DND-41 (cell line): ENCODE results near the gene INKA1.
"Not testable (repeated sequence)": the region's sequence is repeated elsewhere in the genome, so short reads cannot be mapped to it uniquely, and the experiment has no call there.

Experiments
- ATAC-seq: fragments of 200-7000 bp; cut with Tn5 transposase; 3 replicates; pipeline ENCODE4 v1.9.1; 2021; ENCODE audit warnings: low read depth; ENCODE audit not compliant: insufficient read depth
- DNase-seq: peaks from one replicate; pipeline ENCODE4 v3.0.0-alpha.2; 2020
- H2AFZ ChIP-seq: 2 replicates; pipeline ENCODE4 v1.6.0; 2012; ENCODE audit warnings: low read depth, low read length
- H3K27ac ChIP-seq: 2 replicates; pipeline ENCODE4 v1.5.1; 2012; ENCODE audit warnings: low read length, inconsistent platforms
- H3K27me3 ChIP-seq: fragments of 200-600 bp; sonication (generic); 2 replicates; pipeline ENCODE4 v1.6.0; 2012; ENCODE audit warnings: low read length, mild to moderate bottlenecking, inconsistent platforms; ENCODE audit not compliant: insufficient read depth, poor library complexity
- H3K36me3 ChIP-seq: 2 replicates; pipeline ENCODE4 v1.5.1; 2012; ENCODE audit warnings: low read length, inconsistent platforms; ENCODE audit not compliant: insufficient read depth
- H3K4me1 ChIP-seq: 2 replicates; pipeline ENCODE4 v1.5.1; 2012; ENCODE audit warnings: mild to moderate bottlenecking, low read length; ENCODE audit not compliant: insufficient read depth
- H3K4me2 ChIP-seq: 2 replicates; pipeline ENCODE4 v1.6.0; 2012; ENCODE audit warnings: mild to moderate bottlenecking, moderate library complexity, low read length, inconsistent platforms; ENCODE audit not compliant: insufficient read depth
- H3K4me3 ChIP-seq, 2 experiments: fragments of 200-600 bp in 1 of 2; shearing (Covaris generic) in 1 of 2; 2 replicates each; pipeline ENCODE4 v1.5.1; 2012 to 2016; ENCODE audit warnings: inconsistent platforms in 2 of 2, low read length in 2 of 2, mild to moderate bottlenecking in 2 of 2, low read depth in 1 of 2, moderate library complexity in 1 of 2
- H3K79me2 ChIP-seq: 2 replicates; pipeline ENCODE4 v1.6.0; 2012; ENCODE audit warnings: low read length, inconsistent platforms; ENCODE audit not compliant: insufficient read depth
- H3K9ac ChIP-seq: 2 replicates; pipeline ENCODE4 v1.6.0; 2012; ENCODE audit warnings: low read depth, mild to moderate bottlenecking, inconsistent platforms, low read length, moderate library complexity
- H3K9me3 ChIP-seq: 2 replicates; pipeline ENCODE4 v1.5.1; 2012; ENCODE audit warnings: low read length, moderate library complexity, mild to moderate bottlenecking, inconsistent platforms; ENCODE audit not compliant: insufficient read depth, severe bottlenecking
- H4K20me1 ChIP-seq: 2 replicates; pipeline ENCODE4 v1.6.0; 2012; ENCODE audit warnings: low read length; ENCODE audit not compliant: insufficient read depth
- EZH2 ChIP-seq: IDR thresholded peaks from 3 replicates; pipeline ENCODE4 v1.6.1; 2012; ENCODE audit warnings: borderline replicate concordance, low read depth, mild to moderate bottlenecking, moderate library complexity, low read length, inconsistent platforms; ENCODE audit not compliant: severe bottlenecking
- TF ChIP-seq, protein P1 (sequence below): IDR thresholded peaks from 2 replicates; pipeline ENCODE4 v1.5.1; 2012; ENCODE audit warnings: borderline replicate concordance, low read length, moderate library complexity, mild to moderate bottlenecking; ENCODE audit not compliant: poor library complexity, severe bottlenecking; ENCODE audit errors: extremely low read depth

INKA1 gene

DNA sequence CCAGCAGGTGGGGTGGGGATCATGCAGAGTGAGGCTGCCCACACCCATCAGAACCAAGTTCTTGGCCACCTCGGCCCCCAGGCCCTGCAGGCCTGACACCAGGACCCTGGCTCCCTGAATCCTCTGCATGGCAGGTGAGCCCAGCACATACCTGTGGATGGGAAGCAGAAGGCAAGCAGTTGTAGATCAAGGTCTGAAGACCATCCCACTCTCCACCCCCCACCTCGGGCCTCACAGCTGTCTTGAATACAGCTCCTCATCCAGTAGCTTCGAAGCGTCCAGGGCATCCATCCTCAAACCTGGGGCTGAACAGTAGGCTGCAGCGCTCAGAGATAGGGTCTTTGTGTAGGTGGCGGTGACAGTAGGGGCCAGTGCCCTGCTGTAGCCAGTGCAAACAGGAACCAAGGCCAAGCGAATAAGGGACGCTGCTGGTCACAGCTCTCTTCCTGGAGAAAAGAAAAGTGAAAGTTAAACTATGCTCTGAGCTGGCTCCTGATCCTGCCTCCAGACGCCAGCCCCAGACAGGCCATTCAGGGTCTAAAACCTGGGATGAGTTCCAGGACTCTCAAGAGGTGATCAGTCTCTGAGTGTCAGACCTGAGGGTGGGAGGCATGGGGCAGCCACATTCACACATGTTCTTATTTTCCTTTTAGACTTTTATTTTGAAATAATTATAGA lies 10.6 kb downstream of the INKA1 start, which contains the start of gene UBA7:
UBA7 (minus strand) TSS at position 457 of the 678 bp plus-strand sequence; CDS start at position 291, 166 bp downstream.
- Histone ChIP-seq H3K9ac (peak within 1 kb of the TSS; percentile 61), H3K27me3 (no peaks in the 10 kb centered on the region), H3K4me1 (peaks cover 26% of the 10 kb centered on the region), H4K20me1 (no peaks in the 10 kb centered on the region), H3K9me3 (no peaks in the 10 kb centered on the region), H3K4me3 (peak within 1 kb of the TSS; percentile 9 to 60; a peak in 3 of 4 replicates), H3K36me3 (peaks cover 22% of the 10 kb centered on the region), H2AFZ (peak within 1 kb of the TSS; percentile 88), H3K27ac (peak within 1 kb of the TSS; percentile 87), H3K79me2 (no peaks in the 10 kb centered on the region), H3K4me2 (peak within 1 kb of the TSS; percentile 71)
- TF ChIP-seq, protein P1, sequence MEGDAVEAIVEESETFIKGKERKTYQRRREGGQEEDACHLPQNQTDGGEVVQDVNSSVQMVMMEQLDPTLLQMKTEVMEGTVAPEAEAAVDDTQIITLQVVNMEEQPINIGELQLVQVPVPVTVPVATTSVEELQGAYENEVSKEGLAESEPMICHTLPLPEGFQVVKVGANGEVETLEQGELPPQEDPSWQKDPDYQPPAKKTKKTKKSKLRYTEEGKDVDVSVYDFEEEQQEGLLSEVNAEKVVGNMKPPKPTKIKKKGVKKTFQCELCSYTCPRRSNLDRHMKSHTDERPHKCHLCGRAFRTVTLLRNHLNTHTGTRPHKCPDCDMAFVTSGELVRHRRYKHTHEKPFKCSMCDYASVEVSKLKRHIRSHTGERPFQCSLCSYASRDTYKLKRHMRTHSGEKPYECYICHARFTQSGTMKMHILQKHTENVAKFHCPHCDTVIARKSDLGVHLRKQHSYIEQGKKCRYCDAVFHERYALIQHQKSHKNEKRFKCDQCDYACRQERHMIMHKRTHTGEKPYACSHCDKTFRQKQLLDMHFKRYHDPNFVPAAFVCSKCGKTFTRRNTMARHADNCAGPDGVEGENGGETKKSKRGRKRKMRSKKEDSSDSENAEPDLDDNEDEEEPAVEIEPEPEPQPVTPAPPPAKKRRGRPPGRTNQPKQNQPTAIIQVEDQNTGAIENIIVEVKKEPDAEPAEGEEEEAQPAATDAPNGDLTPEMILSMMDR: no peak
- TF ChIP-seq EZH2: no peak
- peak; percentile 66 for DNase-seq
- ATAC-seq: peak; percentile 95

- H3K4me3 ChIP-seq, H3K27me3 ChIP-seq, H3K4me2 ChIP-seq, H3K79me2 ChIP-seq, H3K9me3 ChIP-seq, ATAC-seq, H4K20me1 ChIP-seq, H3K36me3 ChIP-seq, DNase-seq, H3K9ac ChIP-seq, H3K4me1 ChIP-seq, H3K27ac ChIP-seq, H2AFZ ChIP-seq: not testable (repeated sequence)
Measured at GRCh38 chr3:49823131-49823530, 20.1 kb downstream of the INKA1 start.

GRCh38 chr3:49826016-49826415 lies 23.0 kb downstream of the INKA1 start:
- Histone ChIP-seq H3K4me3 (no peak overlapping the region), H3K9me3 (no peaks in the 10 kb centered on the region), H4K20me1 (no peaks in the 10 kb centered on the region), H3K36me3 (peaks cover 32% of the 10 kb centered on the region), H3K79me2 (no peaks in the 10 kb centered on the region), H2AFZ (no peak overlapping the region), H3K4me2 (no peak overlapping the region), H3K27me3 (no peaks in the 10 kb centered on the region), H3K9ac (no peak overlapping the region), H3K27ac (no peak overlapping the region), H3K4me1 (no peaks in the 10 kb centered on the region)
- no peak for TF ChIP-seq EZH2
- TF ChIP-seq, protein P1: no peak
- ATAC-seq (no peak), DNase-seq (no peak)

- TF ChIP-seq, protein P1: no peak
- no peak for TF ChIP-seq EZH2
- Histone ChIP-seq H3K36me3 (peaks cover 70% of the 10 kb centered on the region), H3K9ac (no peak overlapping the region), H2AFZ (no peak overlapping the region), H3K9me3 (no peaks in the 10 kb centered on the region), H4K20me1 (no peaks in the 10 kb centered on the region), H3K4me1 (no peaks in the 10 kb centered on the region), H3K27ac (no peak overlapping the region), H3K79me2 (no peaks in the 10 kb centered on the region), H3K27me3 (no peaks in the 10 kb centered on the region), H3K4me2 (no peak overlapping the region), H3K4me3 (no peak overlapping the region)
- DNase-seq: no peak
- no peak for ATAC-seq
Measured at GRCh38 chr3:49831341-49831740, 28.3 kb downstream of the INKA1 start.
